Measurements from ENCODE around the gene LAMA2. TPM values are rescaled to one million over a fixed set of nuclear protein-coding genes. Genes with fewer than 3 reads are reported as not detected.

LAMA2 gene
- total RNA-seq, 1 experiment from 2014 or later, result 4.2 TPM

DNA sequence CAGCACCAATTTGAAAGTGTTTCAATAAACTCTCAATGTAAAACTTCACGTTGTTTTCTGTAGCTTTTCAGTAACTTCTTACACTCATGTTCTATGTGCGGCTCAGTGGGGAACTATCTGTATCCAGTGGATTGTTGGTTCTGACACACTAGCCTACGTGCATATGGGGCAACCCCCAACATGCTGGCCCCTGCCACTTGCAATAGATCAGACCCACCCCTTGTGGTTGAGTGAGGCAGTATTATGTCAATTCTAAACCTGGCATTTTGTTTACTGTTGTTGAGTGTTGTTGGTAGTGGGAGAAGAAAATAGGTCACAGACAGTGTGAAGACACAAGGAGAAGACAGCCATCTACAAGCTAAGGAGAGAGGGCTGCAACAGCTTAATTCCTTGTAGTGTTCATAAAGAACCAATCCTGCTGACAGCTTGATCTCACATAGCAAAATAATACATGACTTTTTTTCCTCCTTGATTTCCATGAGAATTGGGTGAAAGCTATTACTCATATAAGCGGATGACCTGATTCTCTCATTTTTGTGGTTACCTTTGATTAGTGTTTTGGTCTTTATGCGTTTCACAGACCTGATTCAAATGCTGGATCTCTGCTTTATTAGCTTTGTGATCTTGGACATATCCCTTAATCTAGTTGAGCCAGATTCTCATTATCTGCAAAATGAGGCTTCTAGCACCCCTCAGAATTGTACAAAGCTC lies 320.4 kb downstream of the LAMA2 start:
- Mint-ChIP-seq H3K9me3 (no peaks in the 10 kb centered on the region), H3K4me3 (no peak overlapping the region)
- no peak overlapping the region for H3K4ac ChIP-seq (ENCODE audit: low read depth, low read length)

More for the DNA sequence above, 320.4 kb downstream of the LAMA2 start:
- Histone ChIP-seq H3K56ac (ENCODE audit: insufficient read length, low read depth, low read length) (no peak overlapping the region), H3K79me2 (ENCODE audit: insufficient read depth, low read length) (no peaks in the 10 kb centered on the region), H4K5ac (ENCODE audit: insufficient read length, low read depth, low read length) (no peak overlapping the region), H4K20me1 (ENCODE audit: control insufficient read depth, insufficient read depth, insufficient read length) (no peaks in the 10 kb centered on the region), H2BK5ac (ENCODE audit: insufficient read length, low read length) (no peak overlapping the region), H3K23me2 (ENCODE audit: insufficient read length, low read depth, low read length, poor library complexity, severe bottlenecking) (no peaks in the 10 kb centered on the region), H2BK15ac (ENCODE audit: low read depth, low read length) (no peak overlapping the region), H3K14ac (ENCODE audit: insufficient read depth, low read length) (no peak overlapping the region), H2AK5ac (ENCODE audit: insufficient read length, low read length) (no peak overlapping the region), H4K8ac (replicated peaks; ENCODE audit: insufficient read length, low read depth, low read length) (no peak overlapping the region), H3K27me3 (ENCODE audit: insufficient read depth, low read length) (no peaks in the 10 kb centered on the region), H3K79me1 (ENCODE audit: insufficient read depth, low read depth, low read length, poor library complexity, severe bottlenecking) (no peaks in the 10 kb centered on the region), H3K18ac (ENCODE audit: insufficient read length, low read depth, low read length) (no peak overlapping the region), H3K9ac (ENCODE audit: extremely low read depth, insufficient read length, low read length) (no peak overlapping the region), H3K23ac (ENCODE audit: insufficient read length, low read depth, low read length) (no peak overlapping the region), H2AFZ (ENCODE audit: low read length) (no peak overlapping the region), H2BK120ac (ENCODE audit: low read depth, low read length, poor library complexity, severe bottlenecking) (no peak overlapping the region), H3K4me2 (ENCODE audit: insufficient read depth, insufficient read length, low read length) (no peak overlapping the region), H2BK20ac (ENCODE audit: low read depth, low read length, poor library complexity, severe bottlenecking) (no peak overlapping the region), H4K91ac (ENCODE audit: insufficient read length, low read depth, low read length) (no peak overlapping the region), H3K9me3 (ENCODE audit: control insufficient read depth, low read depth, low read length) (no peaks in the 10 kb centered on the region), H3T11ph (ENCODE audit: low read length) (no peak overlapping the region), H3K27ac (ENCODE audit: insufficient read length, low read depth, low read length) (no peak overlapping the region), H2BK12ac (ENCODE audit: insufficient read length, low read depth, low read length) (no peak overlapping the region), H3K4me1 (ENCODE audit: insufficient read depth, low read length) (no peaks in the 10 kb centered on the region)
- no peaks in the 10 kb centered on the region for H3K27me3 Mint-ChIP-seq (ENCODE audit: low read depth)
- DNase-seq, result no peak
- 0 out of 7 replicates have a peak overlapping the region, but pooled peaks of 1 of the 3 experiments have one; percentile 6 for H3K27ac Mint-ChIP-seq
- H3K4me1 Mint-ChIP-seq, result peaks cover 0 to 3% of the 10 kb centered on the region in 2 experiments; a peak in 3 of 4 replicates
- H3K36me3 Mint-ChIP-seq (ENCODE audit: insufficient read depth in 1 of 3, low read depth in 3 of 3), result no peaks in the 10 kb centered on the region
- no CpG with 5 or more reads among the region's 5 CpGs for WGBS (ENCODE audit: extremely low coverage, insufficient read length, low lambda C conversion rate)
- no peak for TF ChIP-seq CTCF (conservative IDR thresholded peaks at IDR 0.05)
